Natural killer cell treated with Interleukin-12 subunit alpha and Interleukin-12 subunit beta and Interleukin-15 and Interleukin-18, amount 100 ng/mL, for 72 hours (primary cell): ENCODE results near the gene COG4. TPM values are rescaled to one million over a fixed set of nuclear protein-coding genes. Genes with fewer than 3 reads are reported as not detected.

Source experiments
- ATAC-seq, 2 donors: fragments of 150-1000 bp; cut with Tn5 transposase in 1 of 2; sonication (Bioruptor Pico), chemical (Tn5 transposase) in 1 of 2; 2 replicates each; pipeline ENCODE4 v1.10.0; 2021
- DNase-seq: peaks from one replicate; pipeline ENCODE4 v3.0.0; 2022; ENCODE audit warnings: low spot score
- H3K27ac Mint-ChIP-seq, 2 donors: 1 replicate in 1 of 2; 2 replicates in 1 of 2; pipeline ENCODE4 v1.8.0; 2022; ENCODE audit warnings: mixed read lengths in 2 of 2, mild to moderate bottlenecking in 1 of 2, moderate library complexity in 1 of 2
- H3K27me3 Mint-ChIP-seq, 2 donors: 1 replicate in 1 of 2; 2 replicates in 1 of 2; pipeline ENCODE4 v1.8.0; 2022; ENCODE audit warnings: mixed read lengths in 2 of 2
- H3K36me3 Mint-ChIP-seq: one replicate; pipeline ENCODE4 v1.8.0; 2022; ENCODE audit warnings: mixed read lengths
- H3K4me1 Mint-ChIP-seq, 2 donors: 1 replicate in 1 of 2; 2 replicates in 1 of 2; pipeline ENCODE4 v1.8.0; 2022; ENCODE audit warnings: low read depth in 2 of 2, mixed read lengths in 2 of 2, mild to moderate bottlenecking in 1 of 2
- H3K4me3 Mint-ChIP-seq: one replicate; pipeline ENCODE4 v1.8.0; 2022; ENCODE audit warnings: mixed read lengths
- H3K9me3 Mint-ChIP-seq: 2 replicates; pipeline ENCODE4 v1.8.0; 2022; ENCODE audit warnings: mixed read lengths
- total RNA-seq, 2 donors: library from RNA; stranded (reverse); gene quantifications; one replicate each; pipeline ENCODE4 v1.2.3, GENCODE V29; 2022

The COG4 gene
- total RNA-seq, 2 donors from 2014 or later: 39.5 to 54.8 TPM

- H3K27me3 Mint-ChIP-seq: no peaks in the 10 kb centered on the region
- peak overlapping the region; percentile 73 for H3K4me3 Mint-ChIP-seq
- H3K27ac Mint-ChIP-seq: peak overlapping the region; percentile 99 to 100
- peaks cover 34 to 38% of the 10 kb centered on the region in 2 donors for H3K4me1 Mint-ChIP-seq
- DNase-seq (peak; percentile 67), ATAC-seq (peak; percentile 75 to 76)
- H3K36me3 Mint-ChIP-seq: peaks cover 17% of the 10 kb centered on the region
- no peaks in the 10 kb centered on the region for H3K9me3 Mint-ChIP-seq
These were observed 2.6 kb downstream of the COG4 start for GRCh38 chr16:70520612-70521297.

- DNase-seq (no peak), ATAC-seq (no peak)
- Mint-ChIP-seq H3K27me3 (no peaks in the 10 kb centered on the region), H3K4me1 (peaks cover 3 to 8% of the 10 kb centered on the region in 2 donors), H3K9me3 (no peaks in the 10 kb centered on the region), H3K4me3 (no peak overlapping the region), H3K36me3 (peaks cover 11% of the 10 kb centered on the region), H3K27ac (no peak overlapping the region)
These were observed 10.9 kb downstream of the COG4 start for GRCh38 chr16:70512456-70512855.

GRCh38 chr16:70511833-70512232 lies 11.5 kb downstream of the COG4 start:
- Mint-ChIP-seq H3K27me3 (no peaks in the 10 kb centered on the region), H3K4me1 (peaks cover 3 to 8% of the 10 kb centered on the region in 2 donors), H3K4me3 (no peak overlapping the region), H3K9me3 (no peaks in the 10 kb centered on the region), H3K27ac (no peak overlapping the region), H3K36me3 (peaks cover 11% of the 10 kb centered on the region)
- ATAC-seq: no peak
- no peak for DNase-seq

- ATAC-seq (no peak), DNase-seq (no peak)
- Mint-ChIP-seq H3K4me1 (peaks cover 3 to 8% of the 10 kb centered on the region in 2 donors), H3K36me3 (peaks cover 11% of the 10 kb centered on the region), H3K4me3 (no peak overlapping the region), H3K9me3 (no peaks in the 10 kb centered on the region), H3K27me3 (no peaks in the 10 kb centered on the region), H3K27ac (no peak overlapping the region)
These were observed 13.1 kb downstream of the COG4 start for GRCh38 chr16:70510216-70510615.

GRCh38 chr16:70508752-70509151 lies 14.6 kb downstream of the COG4 start:
- peaks cover 3 to 8% of the 10 kb centered on the region in 2 donors for H3K4me1 Mint-ChIP-seq
- peak overlapping the region; percentile 9 to 74 for H3K27ac Mint-ChIP-seq
- no peak overlapping the region for H3K4me3 Mint-ChIP-seq
- ATAC-seq (no peak), DNase-seq (no peak)
- H3K27me3 Mint-ChIP-seq: no peaks in the 10 kb centered on the region
- peaks cover 11% of the 10 kb centered on the region for H3K36me3 Mint-ChIP-seq
- no peaks in the 10 kb centered on the region for H3K9me3 Mint-ChIP-seq

GRCh38 chr16:70496513-70496912 lies 26.8 kb downstream of the COG4 start:
- ATAC-seq (peak in 1 of 2 donors; percentile 52), DNase-seq (no peak)
- no peaks in the 10 kb centered on the region for H3K4me1 Mint-ChIP-seq
- H3K4me3 Mint-ChIP-seq: no peak overlapping the region
- peaks cover 4% of the 10 kb centered on the region for H3K36me3 Mint-ChIP-seq
- no peaks in the 10 kb centered on the region for H3K9me3 Mint-ChIP-seq
- no peaks in the 10 kb centered on the region for H3K27me3 Mint-ChIP-seq
- no peak overlapping the region for H3K27ac Mint-ChIP-seq

GRCh38 chr16:70495425-70496182 lies 27.8 kb downstream of the COG4 start:
- ATAC-seq: peak in 1 of 2 donors; percentile 36
- H3K27me3 Mint-ChIP-seq: no peaks in the 10 kb centered on the region
- DNase-seq: no peak
- H3K4me3 Mint-ChIP-seq: no peak overlapping the region
- no peak overlapping the region for H3K27ac Mint-ChIP-seq
- peaks cover 4% of the 10 kb centered on the region for H3K36me3 Mint-ChIP-seq
- H3K9me3 Mint-ChIP-seq: no peaks in the 10 kb centered on the region
- H3K4me1 Mint-ChIP-seq: no peaks in the 10 kb centered on the region

- Mint-ChIP-seq H3K9me3 (no peaks in the 10 kb centered on the region), H3K4me3 (no peak overlapping the region), H3K27me3 (no peaks in the 10 kb centered on the region), H3K4me1 (no peaks in the 10 kb centered on the region), H3K27ac (no peak overlapping the region), H3K36me3 (peaks cover 4% of the 10 kb centered on the region)
- DNase-seq (no peak), ATAC-seq (no peak)
These were observed 28.6 kb downstream of the COG4 start for GRCh38 chr16:70494777-70495176.

GRCh38 chr16:70494202-70494770 lies 29.1 kb downstream of the COG4 start:
- no peak overlapping the region for H3K27ac Mint-ChIP-seq
- peaks cover 4% of the 10 kb centered on the region for H3K36me3 Mint-ChIP-seq
- H3K4me1 Mint-ChIP-seq: no peaks in the 10 kb centered on the region
- no peak for DNase-seq
- no peaks in the 10 kb centered on the region for H3K27me3 Mint-ChIP-seq
- ATAC-seq: no peak
- H3K9me3 Mint-ChIP-seq: no peaks in the 10 kb centered on the region
- no peak overlapping the region for H3K4me3 Mint-ChIP-seq

- H3K9me3 Mint-ChIP-seq: no peaks in the 10 kb centered on the region
- peaks cover 4% of the 10 kb centered on the region for H3K36me3 Mint-ChIP-seq
- H3K4me1 Mint-ChIP-seq: no peaks in the 10 kb centered on the region
- no peak for DNase-seq
- H3K4me3 Mint-ChIP-seq: no peak overlapping the region
- no peaks in the 10 kb centered on the region for H3K27me3 Mint-ChIP-seq
- H3K27ac Mint-ChIP-seq: peak overlapping the region in 1 of 2 donors; percentile 26
- no peak for ATAC-seq
These were observed 29.6 kb downstream of the COG4 start for GRCh38 chr16:70493802-70494201.

- H3K4me1 Mint-ChIP-seq: no peaks in the 10 kb centered on the region
These were observed 33.1 kb downstream of the COG4 start for GRCh38 chr16:70490261-70490660.

GRCh38 chr16:70484867-70485266 lies 38.5 kb downstream of the COG4 start:
- Mint-ChIP-seq H3K9me3 (no peaks in the 10 kb centered on the region), H3K36me3 (no peaks in the 10 kb centered on the region), H3K4me1 (no peaks in the 10 kb centered on the region), H3K27ac (no peak overlapping the region), H3K27me3 (no peaks in the 10 kb centered on the region), H3K4me3 (no peak overlapping the region)
- ATAC-seq (no peak), DNase-seq (no peak)

More at GRCh38 chr16:70490261-70490660, 33.1 kb downstream of the COG4 start:
- no peak for ATAC-seq
- Mint-ChIP-seq H3K36me3 (peaks cover 4% of the 10 kb centered on the region), H3K27ac (no peak overlapping the region), H3K9me3 (no peaks in the 10 kb centered on the region), H3K27me3 (no peaks in the 10 kb centered on the region), H3K4me3 (no peak overlapping the region)
- DNase-seq: no peak

- DNase-seq (no peak), ATAC-seq (no peak)
- peak overlapping the region in 1 of 2 donors; percentile 60 for H3K27ac Mint-ChIP-seq
- no peak overlapping the region for H3K4me3 Mint-ChIP-seq
- no peaks in the 10 kb centered on the region for H3K9me3 Mint-ChIP-seq
- no peaks in the 10 kb centered on the region for H3K27me3 Mint-ChIP-seq
- H3K36me3 Mint-ChIP-seq: no peaks in the 10 kb centered on the region
- peaks cover 0 to 3% of the 10 kb centered on the region in 2 donors for H3K4me1 Mint-ChIP-seq
These were observed 39.9 kb downstream of the COG4 start for GRCh38 chr16:70483426-70483825.

- H3K4me1 Mint-ChIP-seq: peaks cover 0 to 3% of the 10 kb centered on the region in 2 donors
- no peaks in the 10 kb centered on the region for H3K27me3 Mint-ChIP-seq
- peak overlapping the region; percentile 43 to 60 for H3K27ac Mint-ChIP-seq
- H3K9me3 Mint-ChIP-seq: no peaks in the 10 kb centered on the region
- ATAC-seq (no peak), DNase-seq (no peak)
- no peaks in the 10 kb centered on the region for H3K36me3 Mint-ChIP-seq
- no peak overlapping the region for H3K4me3 Mint-ChIP-seq
These were observed 40.7 kb downstream of the COG4 start for GRCh38 chr16:70482624-70483023.
